Activated naive CD4-positive, alpha-beta T cell treated with anti-CD3 and anti-CD28 coated beads for 36 hours (primary cell): ENCODE results near the gene DPM2. TPM values are rescaled to one million over a fixed set of nuclear protein-coding genes. Genes with fewer than 3 reads are reported as not detected.

ENCODE experiments used
- CTCF ChIA-PET: fragments of 350-600 bp; sonication (Branson Sonifier 250); formaldehyde crosslinking; loops from one replicate; lab custom pipeline; 2021; ENCODE audit warnings: antibody characterized with exemption; lab: Charles Lee
- DNase-seq: peaks from one replicate; pipeline ENCODE4 v3.0.0-alpha.2; 2020
- H3K27ac Mint-ChIP-seq: one replicate; pipeline ENCODE4 v1.8.0; 2021; ENCODE audit warnings: mild to moderate bottlenecking, mixed read lengths
- H3K27me3 Mint-ChIP-seq: one replicate; pipeline ENCODE4 v1.8.0; 2021; ENCODE audit warnings: low read depth, mixed read lengths
- H3K36me3 Mint-ChIP-seq: one replicate; pipeline ENCODE4 v1.8.0; 2021; ENCODE audit warnings: low read depth, mixed read lengths
- H3K4me1 Mint-ChIP-seq: one replicate; pipeline ENCODE4 v1.8.0; 2021; ENCODE audit warnings: low read depth, mixed read lengths
- H3K4me3 Mint-ChIP-seq: one replicate; pipeline ENCODE4 v1.8.0; 2021; ENCODE audit warnings: mild to moderate bottlenecking, moderate library complexity, mixed read lengths
- H3K9me3 Mint-ChIP-seq: one replicate; pipeline ENCODE4 v1.8.0; 2021; ENCODE audit warnings: mixed read lengths
- intact Hi-C: fragments of 100-400 bp; cut with micrococcal nuclease; formaldehyde crosslinking; loops from one replicate; pipeline ENCODE4 v1.15.1; 2023
- total RNA-seq, 2 experiments: library from RNA; stranded (reverse); gene quantifications; one replicate each; pipeline ENCODE4 v1.2.3, GENCODE V29; 2021

Gene DPM2
- total RNA-seq, 2 experiments from 2014 or later = 41.6 to 43.4 TPM

DNA sequence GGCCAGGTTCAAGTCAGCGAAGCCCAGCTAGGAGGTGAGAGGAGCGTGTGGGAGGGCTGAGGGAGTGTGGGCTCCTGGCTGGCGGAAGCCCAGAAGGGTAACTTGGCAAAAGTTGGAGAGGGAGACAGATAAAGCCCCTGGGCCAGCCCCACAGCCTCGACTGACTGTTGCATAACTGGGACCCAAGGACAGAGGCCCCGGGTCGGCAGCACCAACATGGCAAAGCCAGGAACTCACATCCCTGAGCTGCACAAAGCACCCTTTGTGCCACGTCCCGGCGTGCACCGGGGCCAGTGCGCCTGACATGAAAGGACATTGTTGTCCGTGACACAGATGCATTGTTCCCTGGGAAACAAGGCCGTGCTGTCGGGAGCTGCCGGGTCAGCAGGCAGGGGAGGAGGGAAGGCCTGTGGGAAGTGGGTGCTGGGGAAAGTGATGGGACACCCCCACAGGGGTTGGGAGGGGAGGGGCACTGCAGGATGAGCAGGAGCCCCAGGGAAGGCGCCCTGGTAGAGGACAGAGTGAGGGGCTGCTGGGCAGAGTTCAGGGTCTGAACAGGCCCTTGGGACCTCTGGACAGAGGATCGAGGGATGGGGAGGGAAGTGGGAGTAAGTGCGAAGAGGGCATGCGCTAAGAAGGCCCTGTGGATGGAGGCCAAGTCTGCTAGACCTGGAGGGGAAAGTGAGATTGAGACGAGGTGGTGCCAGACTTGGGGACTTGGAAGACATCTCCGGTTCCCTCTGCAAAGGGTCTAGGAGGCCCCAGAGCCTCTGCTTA is 13.0 kb upstream of the DPM2 start:
- no peak overlapping the region for H3K4me3 Mint-ChIP-seq
- no peaks in the 10 kb centered on the region for H3K27me3 Mint-ChIP-seq
- H3K27ac Mint-ChIP-seq = peak overlapping the region; percentile 84
- peaks cover 11% of the 10 kb centered on the region for H3K36me3 Mint-ChIP-seq
- H3K4me1 Mint-ChIP-seq = peaks cover 79% of the 10 kb centered on the region
- no peaks in the 10 kb centered on the region for H3K9me3 Mint-ChIP-seq
- intact Hi-C loops = no loop called here
- CTCF ChIA-PET = interaction anchor here (1.8 to 5.2 kb wide), 2 partner anchors 27 to 84 kb away, joined by 5 to 43 read pairs; no protein-coding TSS in a partner anchor
- peak; percentile 20 for DNase-seq

- intact Hi-C loops = no loop called here
- Mint-ChIP-seq H3K4me1 (peaks cover 73% of the 10 kb centered on the region), H3K27me3 (no peaks in the 10 kb centered on the region), H3K36me3 (peaks cover 11% of the 10 kb centered on the region), H3K4me3 (no peak overlapping the region), H3K27ac (peak overlapping the region; percentile 84), H3K9me3 (no peaks in the 10 kb centered on the region)
- CTCF ChIA-PET = interaction anchor here (0.9 to 5.2 kb wide), 4 partner anchors 24 to 168 kb away, joined by 3 to 43 read pairs (median 4); no protein-coding TSS in a partner anchor
- DNase-seq = no peak
These were observed 12.3 kb upstream of the DPM2 start for GRCh38 chr9:127949827-127950512.

DNA sequence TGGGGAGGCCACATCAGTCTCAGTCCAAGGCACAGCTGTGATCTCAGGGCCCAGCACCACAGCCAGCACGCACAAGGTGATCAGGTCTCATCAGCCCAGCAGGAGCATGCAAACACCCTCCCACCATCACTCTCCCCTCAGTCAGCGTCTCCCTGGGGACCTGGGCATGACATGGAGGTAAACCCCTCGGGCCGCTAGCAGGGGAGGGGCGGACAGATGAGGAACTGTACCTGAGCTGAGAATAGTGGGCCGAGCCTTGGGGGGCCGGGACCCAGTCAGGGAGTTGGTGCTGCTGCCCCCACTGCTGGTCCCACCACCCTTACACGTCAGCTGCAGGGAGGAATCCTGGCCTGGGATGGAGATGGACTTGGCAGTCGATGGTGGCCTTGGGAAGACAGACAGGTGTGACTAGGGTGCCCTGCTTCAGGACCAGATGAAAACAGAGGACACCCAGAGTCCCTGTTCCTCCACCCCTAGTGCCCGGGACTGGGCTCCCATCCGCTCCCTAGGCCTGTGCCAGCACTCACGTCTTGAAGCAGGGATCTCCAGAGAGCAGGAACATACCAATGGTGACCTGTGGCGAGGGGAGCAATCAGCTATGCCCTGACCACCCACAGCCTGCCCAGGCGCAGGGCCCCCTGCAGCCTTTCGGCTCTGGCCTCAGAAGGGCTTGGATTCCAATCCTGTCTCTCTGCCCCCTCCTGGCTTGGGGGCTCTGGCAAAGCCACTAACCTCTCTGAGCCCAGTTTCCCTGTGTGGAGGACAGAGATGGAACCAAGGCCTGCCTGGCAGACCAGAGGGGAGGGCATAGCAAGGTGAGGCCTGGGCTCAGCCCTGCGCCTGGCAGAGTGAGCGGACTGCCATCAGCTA is 10.4 kb upstream of the DPM2 start:
- intact Hi-C loops = no loop called here
- H3K9me3 Mint-ChIP-seq = no peaks in the 10 kb centered on the region
- H3K4me3 Mint-ChIP-seq = no peak overlapping the region
- no peaks in the 10 kb centered on the region for H3K27me3 Mint-ChIP-seq
- H3K36me3 Mint-ChIP-seq = peaks cover 20% of the 10 kb centered on the region
- H3K4me1 Mint-ChIP-seq = peaks cover 69% of the 10 kb centered on the region
- CTCF ChIA-PET = interaction anchor here (0.6 to 9.4 kb wide), 5 partner anchors 10 to 86 kb away, joined by 3 to 120 read pairs (median 3); no protein-coding TSS in a partner anchor
- peak overlapping the region; percentile 84 for H3K27ac Mint-ChIP-seq
- DNase-seq = no peak

DNA sequence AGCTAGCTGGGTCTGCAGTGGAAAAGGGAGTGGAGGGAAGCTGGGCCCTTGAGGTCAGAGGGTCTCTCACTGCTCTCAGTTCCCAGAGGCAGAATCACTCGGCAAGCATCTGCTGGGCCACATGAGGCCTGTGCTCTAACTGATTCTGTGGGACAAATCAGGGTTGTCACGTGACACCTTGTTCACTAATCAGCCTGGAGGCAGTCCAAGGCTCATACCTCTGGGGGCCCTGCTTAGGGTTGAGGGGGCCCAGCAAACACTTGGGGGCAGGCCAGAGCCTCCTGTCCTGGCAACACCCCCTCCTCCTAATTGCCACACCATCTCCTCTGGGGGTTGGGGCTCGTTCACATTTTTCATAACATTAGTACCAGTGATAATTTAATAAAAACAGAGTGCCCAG is 9.1 kb upstream of the DPM2 start:
- no peak for DNase-seq
- peaks cover 62% of the 10 kb centered on the region for H3K4me1 Mint-ChIP-seq
- H3K27ac Mint-ChIP-seq = peak overlapping the region; percentile 77
- no peaks in the 10 kb centered on the region for H3K27me3 Mint-ChIP-seq
- H3K9me3 Mint-ChIP-seq = no peaks in the 10 kb centered on the region
- H3K4me3 Mint-ChIP-seq = no peak overlapping the region
- CTCF ChIA-PET = interaction anchor here (8.8 to 9.4 kb wide), 2 partner anchors 11 to 87 kb away, joined by 120 to 212 read pairs; no protein-coding TSS in a partner anchor
- H3K36me3 Mint-ChIP-seq = peaks cover 29% of the 10 kb centered on the region
- intact Hi-C loops = no loop called here

- Mint-ChIP-seq H3K4me1 (peaks cover 54% of the 10 kb centered on the region), H3K36me3 (peaks cover 27% of the 10 kb centered on the region), H3K9me3 (no peaks in the 10 kb centered on the region), H3K4me3 (no peak overlapping the region), H3K27me3 (no peaks in the 10 kb centered on the region), H3K27ac (peak overlapping the region; percentile 77)
- CTCF ChIA-PET = interaction anchor here (8.8 to 9.4 kb wide), 2 partner anchors 12 to 88 kb away, joined by 120 to 212 read pairs; no protein-coding TSS in a partner anchor
- intact Hi-C loops = no loop called here
- no peak for DNase-seq
These were observed 8.3 kb upstream of the DPM2 start for GRCh38 chr9:127945942-127946341.

- H3K27ac Mint-ChIP-seq = peak overlapping the region; percentile 46
- no peaks in the 10 kb centered on the region for H3K9me3 Mint-ChIP-seq
These were observed 7.7 kb upstream of the DPM2 start for GRCh38 chr9:127945338-127945737.

GRCh38 chr9:127944586-127945218 is 7.0 kb upstream of the DPM2 start:
- CTCF ChIA-PET = interaction anchor here (0.6 to 9.4 kb wide), 19 partner anchors 12 to 246 kb away, joined by 3 to 212 read pairs (median 5); partner anchors contain the start of genes EEIG1 and NAIF1
- DNase-seq = no peak
- Mint-ChIP-seq H3K4me3 (no peak overlapping the region), H3K4me1 (peaks cover 43% of the 10 kb centered on the region), H3K9me3 (no peaks in the 10 kb centered on the region), H3K36me3 (peaks cover 28% of the 10 kb centered on the region), H3K27me3 (no peaks in the 10 kb centered on the region), H3K27ac (peak overlapping the region; percentile 46)
- intact Hi-C loops = loop anchor here (5.0 kb wide), 1 partner anchor 33 kb away; no protein-coding TSS in a partner anchor

More at GRCh38 chr9:127945338-127945737, 7.7 kb upstream of the DPM2 start:
- CTCF ChIA-PET = interaction anchor here (1.0 to 9.4 kb wide), 4 partner anchors 12 to 173 kb away, joined by 5 to 212 read pairs (median 98); partner anchors contain the start of gene EEIG1
- H3K4me1 Mint-ChIP-seq = peaks cover 48% of the 10 kb centered on the region
- H3K4me3 Mint-ChIP-seq = no peak overlapping the region
- DNase-seq = no peak
- H3K36me3 Mint-ChIP-seq = peaks cover 26% of the 10 kb centered on the region
- intact Hi-C loops = no loop called here
- no peaks in the 10 kb centered on the region for H3K27me3 Mint-ChIP-seq

- CTCF ChIA-PET = interaction anchor here (0.6 to 9.4 kb wide), 27 partner anchors 8 to 247 kb away, joined by 3 to 212 read pairs (median 5); partner anchors contain the start of genes EEIG1, NAIF1 and PIP5KL1
- H3K36me3 Mint-ChIP-seq = peaks cover 27% of the 10 kb centered on the region
- peak; percentile 89 for DNase-seq
- peak overlapping the region; percentile 82 for H3K27ac Mint-ChIP-seq
- no peaks in the 10 kb centered on the region for H3K9me3 Mint-ChIP-seq
- intact Hi-C loops = loop anchor here (1.0 to 5.0 kb wide), 5 partner anchors 12 to 174 kb away; no protein-coding TSS in a partner anchor
- peaks cover 37% of the 10 kb centered on the region for H3K4me1 Mint-ChIP-seq
- no peak overlapping the region for H3K4me3 Mint-ChIP-seq
- H3K27me3 Mint-ChIP-seq = no peaks in the 10 kb centered on the region
These were observed 6.1 kb upstream of the DPM2 start for GRCh38 chr9:127943731-127944144.

- Mint-ChIP-seq H3K9me3 (no peaks in the 10 kb centered on the region), H3K4me1 (peaks cover 38% of the 10 kb centered on the region), H3K36me3 (peaks cover 25% of the 10 kb centered on the region), H3K4me3 (no peak overlapping the region), H3K27me3 (no peaks in the 10 kb centered on the region), H3K27ac (peak overlapping the region; percentile 59)
- CTCF ChIA-PET = interaction anchor here (0.6 to 9.4 kb wide), 29 partner anchors 9 to 208 kb away, joined by 3 to 212 read pairs (median 5); partner anchors contain the start of genes EEIG1, PIP5KL1 and TOR2A
- intact Hi-C loops = loop anchor here (1.0 to 5.0 kb wide), 5 partner anchors 12 to 174 kb away; no protein-coding TSS in a partner anchor
- DNase-seq = peak; percentile 5
These were observed 5.5 kb upstream of the DPM2 start for GRCh38 chr9:127943011-127943662.

GRCh38 chr9:127942216-127943010 is 4.8 kb upstream of the DPM2 start:
- Mint-ChIP-seq H3K36me3 (peaks cover 29% of the 10 kb centered on the region), H3K4me3 (no peak overlapping the region), H3K4me1 (peaks cover 38% of the 10 kb centered on the region), H3K27ac (peak overlapping the region; percentile 59), H3K27me3 (no peaks in the 10 kb centered on the region), H3K9me3 (no peaks in the 10 kb centered on the region)
- intact Hi-C loops = loop anchor here (1.0 to 5.0 kb wide), 5 partner anchors 13 to 175 kb away; no protein-coding TSS in a partner anchor
- DNase-seq = peak; percentile 52
- CTCF ChIA-PET = interaction anchor here (0.6 to 9.4 kb wide), 25 partner anchors 9 to 208 kb away, joined by 3 to 212 read pairs (median 4); partner anchors contain the start of genes EEIG1, PIP5KL1 and TOR2A
